Type B pancreatic cell (in vitro differentiated cells): ENCODE measurements around the gene FAAH2. TPM values are rescaled to one million over a fixed set of nuclear protein-coding genes. Genes with fewer than 3 reads are reported as not detected.

ENCODE experiments used
- DNase-seq: peaks from one replicate; pipeline ENCODE4 v3.0.0; 2021; ENCODE audit warnings: mixed read lengths; ENCODE audit not compliant: unreplicated experiment; ENCODE audit errors: extremely low spot score
- H3K27ac Mint-ChIP-seq: 2 replicates; pipeline ENCODE4 v1.8.0; 2021; ENCODE audit warnings: mild to moderate bottlenecking, mixed read lengths
- H3K27me3 Mint-ChIP-seq: 2 replicates; pipeline ENCODE4 v1.8.0; 2021; ENCODE audit warnings: mixed read lengths
- H3K36me3 Mint-ChIP-seq: 2 replicates; pipeline ENCODE4 v1.8.0; 2021; ENCODE audit warnings: mixed read lengths
- H3K4me1 Mint-ChIP-seq: one replicate; pipeline ENCODE4 v1.8.0; 2021; ENCODE audit warnings: mixed read lengths; ENCODE audit not compliant: unreplicated experiment
- H3K4me3 Mint-ChIP-seq: 2 replicates; pipeline ENCODE4 v1.8.0; 2021; ENCODE audit warnings: mild to moderate bottlenecking, mixed read lengths
- H3K9me3 Mint-ChIP-seq: 2 replicates; pipeline ENCODE4 v1.8.0; 2021; ENCODE audit warnings: mixed read lengths
- total RNA-seq: library from RNA; stranded (reverse); gene quantifications from 2 replicates; pipeline ENCODE4 v1.2.1, GENCODE V29; 2021; ENCODE audit warnings: low replicate concordance
- TF ChIP-seq, protein P1 (sequence below): fragments of 200-600 bp; sonication (generic); conservative IDR thresholded peaks from 2 replicates; pipeline ENCODE4 v1.5.0; 2021; ENCODE audit warnings: antibody characterized with exemption, mild to moderate bottlenecking

The FAAH2 gene
- total RNA-seq, 1 donor from 2014 or later: 5.8 TPM

DNA sequence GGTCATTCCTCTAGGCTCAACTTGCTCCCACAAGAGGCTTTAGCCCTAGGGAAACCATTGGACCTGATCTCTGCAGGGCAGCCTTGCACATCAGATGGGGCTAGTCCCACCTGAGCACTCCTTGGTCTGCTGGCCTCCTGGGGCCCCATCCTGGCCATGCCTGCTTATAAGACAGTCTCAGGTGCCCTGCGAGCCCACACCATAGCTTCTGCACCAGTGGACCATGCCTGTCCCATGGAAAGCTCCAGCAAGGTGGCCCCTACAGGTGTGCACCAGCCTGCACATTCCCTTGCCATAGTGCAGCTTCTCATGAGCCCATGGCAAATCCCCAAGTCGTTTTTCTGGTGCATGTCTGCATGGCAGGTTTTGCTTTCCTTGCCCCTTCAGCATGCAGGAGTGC, 19.6 kb upstream of the FAAH2 start:
- no peak overlapping the region for H3K27ac Mint-ChIP-seq

GRCh38 chrX:57267308-57267707, 19.2 kb upstream of the FAAH2 start:
- Mint-ChIP-seq H3K9me3 (no peaks in the 10 kb centered on the region), H3K27ac (no peak overlapping the region), H3K36me3 (no peaks in the 10 kb centered on the region), H3K4me3 (no peak overlapping the region), H3K4me1 (no peaks in the 10 kb centered on the region), H3K27me3 (no peaks in the 10 kb centered on the region)
- TF ChIP-seq, protein P1, sequence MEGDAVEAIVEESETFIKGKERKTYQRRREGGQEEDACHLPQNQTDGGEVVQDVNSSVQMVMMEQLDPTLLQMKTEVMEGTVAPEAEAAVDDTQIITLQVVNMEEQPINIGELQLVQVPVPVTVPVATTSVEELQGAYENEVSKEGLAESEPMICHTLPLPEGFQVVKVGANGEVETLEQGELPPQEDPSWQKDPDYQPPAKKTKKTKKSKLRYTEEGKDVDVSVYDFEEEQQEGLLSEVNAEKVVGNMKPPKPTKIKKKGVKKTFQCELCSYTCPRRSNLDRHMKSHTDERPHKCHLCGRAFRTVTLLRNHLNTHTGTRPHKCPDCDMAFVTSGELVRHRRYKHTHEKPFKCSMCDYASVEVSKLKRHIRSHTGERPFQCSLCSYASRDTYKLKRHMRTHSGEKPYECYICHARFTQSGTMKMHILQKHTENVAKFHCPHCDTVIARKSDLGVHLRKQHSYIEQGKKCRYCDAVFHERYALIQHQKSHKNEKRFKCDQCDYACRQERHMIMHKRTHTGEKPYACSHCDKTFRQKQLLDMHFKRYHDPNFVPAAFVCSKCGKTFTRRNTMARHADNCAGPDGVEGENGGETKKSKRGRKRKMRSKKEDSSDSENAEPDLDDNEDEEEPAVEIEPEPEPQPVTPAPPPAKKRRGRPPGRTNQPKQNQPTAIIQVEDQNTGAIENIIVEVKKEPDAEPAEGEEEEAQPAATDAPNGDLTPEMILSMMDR: no peak
- no peak for DNase-seq

More for the DNA sequence above, 19.6 kb upstream of the FAAH2 start:
- Mint-ChIP-seq H3K4me3 (no peak overlapping the region), H3K27me3 (no peaks in the 10 kb centered on the region), H3K36me3 (no peaks in the 10 kb centered on the region), H3K9me3 (no peaks in the 10 kb centered on the region), H3K4me1 (no peaks in the 10 kb centered on the region)
- TF ChIP-seq, protein P1: no peak
- DNase-seq: no peak

DNA sequence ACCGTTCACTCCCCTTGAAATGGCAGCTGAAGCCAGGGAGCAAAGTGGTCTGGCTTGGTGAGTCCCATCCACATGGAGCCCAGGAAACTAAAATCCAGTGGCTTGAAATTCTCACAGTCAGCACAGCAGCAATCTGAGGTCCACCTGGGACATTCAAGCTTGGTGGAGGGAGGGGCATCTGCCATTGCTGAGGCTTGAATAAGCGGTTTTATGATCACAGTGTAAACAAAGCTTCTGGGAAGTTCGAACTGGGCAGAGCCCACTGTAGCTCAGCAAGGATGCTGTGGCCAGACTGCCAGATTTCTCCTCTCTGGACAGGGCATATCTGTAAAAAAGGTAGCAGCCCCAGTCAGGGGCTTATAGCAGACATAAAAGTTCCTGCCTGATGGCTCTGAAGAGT, 15.5 kb upstream of the FAAH2 start:
- no peak overlapping the region for H3K27ac Mint-ChIP-seq
- DNase-seq: no peak
- no peak overlapping the region for H3K4me3 Mint-ChIP-seq
- TF ChIP-seq, protein P1: no peak
- no peaks in the 10 kb centered on the region for H3K27me3 Mint-ChIP-seq
- H3K9me3 Mint-ChIP-seq: peaks cover under 1% of the 10 kb centered on the region
- H3K36me3 Mint-ChIP-seq: no peaks in the 10 kb centered on the region
- no peaks in the 10 kb centered on the region for H3K4me1 Mint-ChIP-seq

DNA sequence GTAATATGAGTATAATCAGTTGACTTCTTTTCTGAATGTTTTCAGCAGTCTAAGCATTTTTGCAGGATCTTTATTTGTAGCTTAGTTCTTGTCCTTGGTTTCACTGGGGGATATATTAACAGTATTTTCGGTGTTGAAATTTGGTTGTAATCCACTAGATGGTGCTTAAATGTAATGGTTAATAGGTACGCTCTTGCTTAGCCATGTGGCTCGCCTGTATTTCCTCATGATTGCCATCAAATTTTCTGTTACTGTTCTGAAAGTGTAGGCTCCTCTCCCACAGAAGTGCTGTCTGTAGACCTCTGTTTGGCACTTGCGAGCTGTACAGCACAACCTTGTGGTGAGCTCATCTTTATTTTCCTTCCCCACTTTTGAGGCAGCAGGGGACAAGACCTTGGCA, 3.9 kb upstream of the FAAH2 start:
- no peak overlapping the region for H3K27ac Mint-ChIP-seq
- no peak for DNase-seq
- TF ChIP-seq, protein P1: no peak
- H3K27me3 Mint-ChIP-seq: no peaks in the 10 kb centered on the region
- no peak overlapping the region for H3K4me3 Mint-ChIP-seq
- H3K36me3 Mint-ChIP-seq: no peaks in the 10 kb centered on the region
- no peaks in the 10 kb centered on the region for H3K4me1 Mint-ChIP-seq
- H3K9me3 Mint-ChIP-seq: no peaks in the 10 kb centered on the region

- DNase-seq: no peak
- Mint-ChIP-seq H3K36me3 (no peaks in the 10 kb centered on the region), H3K4me1 (no peaks in the 10 kb centered on the region), H3K9me3 (no peaks in the 10 kb centered on the region), H3K4me3 (no peak overlapping the region), H3K27me3 (no peaks in the 10 kb centered on the region), H3K27ac (peak overlapping the region; percentile 66)
- TF ChIP-seq, protein P1: no peak
These were observed 1.5 kb upstream of the FAAH2 start for GRCh38 chrX:57285001-57285400.

DNA sequence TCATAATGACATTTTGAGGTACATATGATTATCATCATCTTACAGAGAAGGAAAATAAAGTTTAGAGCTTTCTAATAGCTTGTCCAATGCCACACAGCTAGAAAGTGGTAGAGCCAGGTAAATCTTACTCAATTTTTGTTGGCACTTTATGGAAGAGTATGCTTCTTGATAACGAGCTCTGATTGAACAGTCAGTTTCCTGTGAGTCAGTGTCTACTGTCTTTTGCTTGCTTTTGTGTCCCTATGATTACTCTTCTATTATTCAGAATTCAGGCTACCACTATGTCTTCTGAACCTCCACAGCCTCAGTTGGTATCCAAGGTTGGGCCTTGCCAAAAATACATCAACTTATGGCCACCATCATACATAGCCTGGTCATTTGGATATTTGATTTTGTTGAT, 2.6 kb downstream of the FAAH2 start:
- H3K27me3 Mint-ChIP-seq: no peaks in the 10 kb centered on the region
- DNase-seq: no peak
- peaks cover 1% of the 10 kb centered on the region for H3K9me3 Mint-ChIP-seq
- H3K4me1 Mint-ChIP-seq: no peaks in the 10 kb centered on the region
- H3K4me3 Mint-ChIP-seq: no peak overlapping the region
- TF ChIP-seq, protein P1: no peak
- H3K27ac Mint-ChIP-seq: no peak overlapping the region
- H3K36me3 Mint-ChIP-seq: peaks cover 7% of the 10 kb centered on the region
